HepG2 (cell line): ENCODE results near the gene SMIM41. TPM values are rescaled to one million over a fixed set of nuclear protein-coding genes. Genes with fewer than 3 reads are reported as not detected.

Experiments
- CHD2 ChIP-seq: IDR thresholded peaks from 2 replicates; pipeline ENCODE4 v1.6.1; 2011; ENCODE audit warnings: low read depth, low read length, improper control_type of control experiment
- HOXA5 ChIP-seq: sonication (generic); formaldehyde crosslinking; IDR thresholded peaks from 2 replicates; pipeline ENCODE4 v1.4.0; 2020; ENCODE audit warnings: missing genetic modification reagents
- NCOR1 ChIP-seq: fragments of 200-600 bp; sonication (generic); IDR thresholded peaks from 2 replicates; pipeline ENCODE4 v1.7.0; 2017; ENCODE audit warnings: antibody characterized with exemption, low read length, borderline replicate concordance
- POGZ ChIP-seq: sonication (generic); formaldehyde crosslinking; IDR thresholded peaks from 2 replicates; pipeline ENCODE4 v1.4.0; 2020; ENCODE audit warnings: mild to moderate bottlenecking, missing genetic modification reagents
- RFX5 ChIP-seq: IDR thresholded peaks from 2 replicates; pipeline ENCODE4 v1.6.1; 2011; ENCODE audit warnings: low read depth, low read length, improper control_type of control experiment
- SAFB2 ChIP-seq: sonication (generic); formaldehyde crosslinking; IDR thresholded peaks from 2 replicates; pipeline ENCODE4 v1.5.1; 2020; ENCODE audit warnings: missing genetic modification reagents, low read depth, mild to moderate bottlenecking, borderline replicate concordance
- XBP1 ChIP-seq: sonication (generic); formaldehyde crosslinking; IDR thresholded peaks from 2 replicates; pipeline ENCODE4 v1.5.0; 2020; ENCODE audit warnings: missing genetic modification reagents
- ZNF775 ChIP-seq: sonication (generic); formaldehyde crosslinking; IDR thresholded peaks from 2 replicates; pipeline ENCODE4 v1.4.0; 2020; ENCODE audit warnings: missing genetic modification reagents, mild to moderate bottlenecking, moderate library complexity, borderline replicate concordance
- ZSCAN31 ChIP-seq: sonication (generic); formaldehyde crosslinking; IDR thresholded peaks from 2 replicates; pipeline ENCODE4 v1.5.0; 2020; ENCODE audit warnings: low read depth, mild to moderate bottlenecking, missing genetic modification reagents
- polyA plus RNA-seq, 8 experiments: library from polyadenylated mRNA; depleted of rRNA in 3 of 8; stranded (reverse) in 7 of 8; unstranded in 1 of 8; fragments of >200 nt; fragmentation: Illumina TruSeq in 4 of 8; extraction: Trizol in 4 of 8; gene quantifications; 2 replicates each; pipeline versions ENCODE4 v1.2.1 to v1.2.3, GENCODE V29; 2011 to 2016; ENCODE audit warnings: low read depth in 4 of 8, missing spikeins in 1 of 8, mixed read lengths in 1 of 8; ENCODE audit not compliant: insufficient read depth in 1 of 8
- total RNA-seq, 5 experiments: library from RNA; depleted of rRNA; stranded (reverse); fragments of >200 nt; fragmentation: Illumina TruSeq; extraction: Trizol; gene quantifications; 2 replicates each; pipeline ENCODE4 v1.2.3, GENCODE V29; 2016; ENCODE audit warnings: low read depth in 1 of 5
- TF ChIP-seq, protein P1 (sequence below): sonication (generic); formaldehyde crosslinking; IDR thresholded peaks from 2 replicates; pipeline ENCODE4 v1.4.0; 2020; ENCODE audit warnings: missing genetic modification reagents, borderline replicate concordance
- TF ChIP-seq, protein P2 (sequence below): sonication (generic); formaldehyde crosslinking; IDR thresholded peaks from 2 replicates; pipeline ENCODE4 v1.5.0; 2020; ENCODE audit warnings: mild to moderate bottlenecking, low read depth, missing genetic modification reagents, borderline replicate concordance
- TF ChIP-seq, protein P3 (sequence below): sonication (generic); formaldehyde crosslinking; IDR thresholded peaks from 2 replicates; pipeline ENCODE4 v1.4.0; 2020; ENCODE audit warnings: missing genetic modification reagents
- TF ChIP-seq, protein P4 (sequence below): IDR thresholded peaks from 2 replicates; pipeline ENCODE4 v1.6.1; 2016; ENCODE audit warnings: missing genetic modification reagents, missing compliant biosample characterization
- TF ChIP-seq, protein P5 (sequence below): sonication (generic); formaldehyde crosslinking; IDR thresholded peaks from 2 replicates; pipeline ENCODE4 v1.4.0; 2020; ENCODE audit warnings: mild to moderate bottlenecking, missing genetic modification reagents

Gene SMIM41
- total and polyA plus RNA-seq, 2 of the 13 experiments (the other 11 are each of a cell fraction or from before 2014, with no cell fraction given): not detected

DNA sequence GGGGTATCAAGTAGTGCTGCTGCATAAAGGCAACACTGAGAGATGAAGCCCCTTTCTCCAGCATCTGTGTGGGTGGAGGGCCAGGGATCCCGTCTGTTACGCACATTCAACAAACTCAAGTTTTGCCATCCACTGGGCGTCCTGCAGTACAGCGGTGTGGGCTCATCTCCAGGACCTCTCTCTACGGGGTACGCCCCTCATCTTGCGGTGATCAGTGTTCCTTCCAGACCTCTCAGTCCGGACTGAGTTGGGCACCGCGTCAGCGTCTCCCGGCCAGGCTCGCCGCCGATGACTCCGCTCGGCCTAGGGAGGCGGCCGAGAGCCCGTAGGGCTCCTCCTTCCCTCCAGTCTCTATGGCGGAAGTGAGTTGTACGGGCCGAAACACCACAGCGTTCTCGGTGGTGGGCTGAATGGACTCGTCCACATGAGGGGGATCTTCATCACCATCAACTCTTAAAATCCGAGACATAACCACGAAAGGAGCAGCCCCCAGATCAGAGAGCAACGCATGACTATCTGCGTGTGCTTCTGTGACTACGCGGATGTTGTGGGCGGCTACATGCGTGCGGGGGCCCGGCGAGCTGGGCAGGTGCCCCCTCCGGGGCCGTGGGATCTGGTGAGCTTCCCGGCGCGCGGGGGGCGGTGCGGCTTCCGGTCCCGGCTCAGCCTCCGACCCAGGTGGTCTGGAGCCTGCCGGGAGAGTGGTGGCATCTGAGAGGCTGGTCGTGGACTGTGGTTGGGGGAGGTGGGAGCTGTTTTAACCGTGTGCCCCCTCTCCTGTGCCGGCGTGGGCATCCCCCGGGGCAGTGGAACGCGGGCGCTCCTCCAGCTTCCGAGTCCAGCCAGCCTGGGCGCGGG, 9.9 kb upstream of the SMIM41 start, which contains the start of gene ATG101 (continued):
- TF ChIP-seq, protein P1, sequence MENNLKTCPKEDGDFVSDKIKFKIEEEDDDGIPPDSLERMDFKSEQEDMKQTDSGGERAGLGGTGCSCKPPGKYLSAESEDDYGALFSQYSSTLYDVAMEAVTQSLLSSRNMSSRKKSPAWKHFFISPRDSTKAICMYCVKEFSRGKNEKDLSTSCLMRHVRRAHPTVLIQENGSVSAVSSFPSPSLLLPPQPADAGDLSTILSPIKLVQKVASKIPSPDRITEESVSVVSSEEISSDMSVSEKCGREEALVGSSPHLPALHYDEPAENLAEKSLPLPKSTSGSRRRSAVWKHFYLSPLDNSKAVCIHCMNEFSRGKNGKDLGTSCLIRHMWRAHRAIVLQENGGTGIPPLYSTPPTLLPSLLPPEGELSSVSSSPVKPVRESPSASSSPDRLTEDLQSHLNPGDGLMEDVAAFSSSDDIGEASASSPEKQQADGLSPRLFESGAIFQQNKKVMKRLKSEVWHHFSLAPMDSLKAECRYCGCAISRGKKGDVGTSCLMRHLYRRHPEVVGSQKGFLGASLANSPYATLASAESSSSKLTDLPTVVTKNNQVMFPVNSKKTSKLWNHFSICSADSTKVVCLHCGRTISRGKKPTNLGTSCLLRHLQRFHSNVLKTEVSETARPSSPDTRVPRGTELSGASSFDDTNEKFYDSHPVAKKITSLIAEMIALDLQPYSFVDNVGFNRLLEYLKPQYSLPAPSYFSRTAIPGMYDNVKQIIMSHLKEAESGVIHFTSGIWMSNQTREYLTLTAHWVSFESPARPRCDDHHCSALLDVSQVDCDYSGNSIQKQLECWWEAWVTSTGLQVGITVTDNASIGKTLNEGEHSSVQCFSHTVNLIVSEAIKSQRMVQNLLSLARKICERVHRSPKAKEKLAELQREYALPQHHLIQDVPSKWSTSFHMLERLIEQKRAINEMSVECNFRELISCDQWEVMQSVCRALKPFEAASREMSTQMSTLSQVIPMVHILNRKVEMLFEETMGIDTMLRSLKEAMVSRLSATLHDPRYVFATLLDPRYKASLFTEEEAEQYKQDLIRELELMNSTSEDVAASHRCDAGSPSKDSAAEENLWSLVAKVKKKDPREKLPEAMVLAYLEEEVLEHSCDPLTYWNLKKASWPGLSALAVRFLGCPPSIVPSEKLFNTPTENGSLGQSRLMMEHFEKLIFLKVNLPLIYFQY (CRISPR knock-in tag): peak; percentile 65
- TF ChIP-seq, protein P2, sequence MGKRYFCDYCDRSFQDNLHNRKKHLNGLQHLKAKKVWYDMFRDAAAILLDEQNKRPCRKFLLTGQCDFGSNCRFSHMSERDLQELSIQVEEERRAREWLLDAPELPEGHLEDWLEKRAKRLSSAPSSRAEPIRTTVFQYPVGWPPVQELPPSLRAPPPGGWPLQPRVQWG: no peak
- peak; percentile 59; the same call in 1 of the 2 replicates for TF ChIP-seq SAFB2 (CRISPR knock-in tag)
- no peak for TF ChIP-seq XBP1 (CRISPR knock-in tag)
- TF ChIP-seq HOXA5: peak; percentile 84
- TF ChIP-seq ZSCAN31 (CRISPR knock-in tag): peak; percentile 58; the same call in 1 of the 2 replicates
- TF ChIP-seq ZNF775 (CRISPR knock-in tag): no peak
- TF ChIP-seq, protein P3, sequence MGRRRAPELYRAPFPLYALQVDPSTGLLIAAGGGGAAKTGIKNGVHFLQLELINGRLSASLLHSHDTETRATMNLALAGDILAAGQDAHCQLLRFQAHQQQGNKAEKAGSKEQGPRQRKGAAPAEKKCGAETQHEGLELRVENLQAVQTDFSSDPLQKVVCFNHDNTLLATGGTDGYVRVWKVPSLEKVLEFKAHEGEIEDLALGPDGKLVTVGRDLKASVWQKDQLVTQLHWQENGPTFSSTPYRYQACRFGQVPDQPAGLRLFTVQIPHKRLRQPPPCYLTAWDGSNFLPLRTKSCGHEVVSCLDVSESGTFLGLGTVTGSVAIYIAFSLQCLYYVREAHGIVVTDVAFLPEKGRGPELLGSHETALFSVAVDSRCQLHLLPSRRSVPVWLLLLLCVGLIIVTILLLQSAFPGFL (CRISPR knock-in tag): no peak
- TF ChIP-seq CHD2: no peak
- TF ChIP-seq POGZ: peak; percentile 96
- TF ChIP-seq, protein P4, sequence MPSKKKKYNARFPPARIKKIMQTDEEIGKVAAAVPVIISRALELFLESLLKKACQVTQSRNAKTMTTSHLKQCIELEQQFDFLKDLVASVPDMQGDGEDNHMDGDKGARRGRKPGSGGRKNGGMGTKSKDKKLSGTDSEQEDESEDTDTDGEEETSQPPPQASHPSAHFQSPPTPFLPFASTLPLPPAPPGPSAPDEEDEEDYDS (CRISPR knock-in tag): peak; percentile 66
- TF ChIP-seq, protein P5, sequence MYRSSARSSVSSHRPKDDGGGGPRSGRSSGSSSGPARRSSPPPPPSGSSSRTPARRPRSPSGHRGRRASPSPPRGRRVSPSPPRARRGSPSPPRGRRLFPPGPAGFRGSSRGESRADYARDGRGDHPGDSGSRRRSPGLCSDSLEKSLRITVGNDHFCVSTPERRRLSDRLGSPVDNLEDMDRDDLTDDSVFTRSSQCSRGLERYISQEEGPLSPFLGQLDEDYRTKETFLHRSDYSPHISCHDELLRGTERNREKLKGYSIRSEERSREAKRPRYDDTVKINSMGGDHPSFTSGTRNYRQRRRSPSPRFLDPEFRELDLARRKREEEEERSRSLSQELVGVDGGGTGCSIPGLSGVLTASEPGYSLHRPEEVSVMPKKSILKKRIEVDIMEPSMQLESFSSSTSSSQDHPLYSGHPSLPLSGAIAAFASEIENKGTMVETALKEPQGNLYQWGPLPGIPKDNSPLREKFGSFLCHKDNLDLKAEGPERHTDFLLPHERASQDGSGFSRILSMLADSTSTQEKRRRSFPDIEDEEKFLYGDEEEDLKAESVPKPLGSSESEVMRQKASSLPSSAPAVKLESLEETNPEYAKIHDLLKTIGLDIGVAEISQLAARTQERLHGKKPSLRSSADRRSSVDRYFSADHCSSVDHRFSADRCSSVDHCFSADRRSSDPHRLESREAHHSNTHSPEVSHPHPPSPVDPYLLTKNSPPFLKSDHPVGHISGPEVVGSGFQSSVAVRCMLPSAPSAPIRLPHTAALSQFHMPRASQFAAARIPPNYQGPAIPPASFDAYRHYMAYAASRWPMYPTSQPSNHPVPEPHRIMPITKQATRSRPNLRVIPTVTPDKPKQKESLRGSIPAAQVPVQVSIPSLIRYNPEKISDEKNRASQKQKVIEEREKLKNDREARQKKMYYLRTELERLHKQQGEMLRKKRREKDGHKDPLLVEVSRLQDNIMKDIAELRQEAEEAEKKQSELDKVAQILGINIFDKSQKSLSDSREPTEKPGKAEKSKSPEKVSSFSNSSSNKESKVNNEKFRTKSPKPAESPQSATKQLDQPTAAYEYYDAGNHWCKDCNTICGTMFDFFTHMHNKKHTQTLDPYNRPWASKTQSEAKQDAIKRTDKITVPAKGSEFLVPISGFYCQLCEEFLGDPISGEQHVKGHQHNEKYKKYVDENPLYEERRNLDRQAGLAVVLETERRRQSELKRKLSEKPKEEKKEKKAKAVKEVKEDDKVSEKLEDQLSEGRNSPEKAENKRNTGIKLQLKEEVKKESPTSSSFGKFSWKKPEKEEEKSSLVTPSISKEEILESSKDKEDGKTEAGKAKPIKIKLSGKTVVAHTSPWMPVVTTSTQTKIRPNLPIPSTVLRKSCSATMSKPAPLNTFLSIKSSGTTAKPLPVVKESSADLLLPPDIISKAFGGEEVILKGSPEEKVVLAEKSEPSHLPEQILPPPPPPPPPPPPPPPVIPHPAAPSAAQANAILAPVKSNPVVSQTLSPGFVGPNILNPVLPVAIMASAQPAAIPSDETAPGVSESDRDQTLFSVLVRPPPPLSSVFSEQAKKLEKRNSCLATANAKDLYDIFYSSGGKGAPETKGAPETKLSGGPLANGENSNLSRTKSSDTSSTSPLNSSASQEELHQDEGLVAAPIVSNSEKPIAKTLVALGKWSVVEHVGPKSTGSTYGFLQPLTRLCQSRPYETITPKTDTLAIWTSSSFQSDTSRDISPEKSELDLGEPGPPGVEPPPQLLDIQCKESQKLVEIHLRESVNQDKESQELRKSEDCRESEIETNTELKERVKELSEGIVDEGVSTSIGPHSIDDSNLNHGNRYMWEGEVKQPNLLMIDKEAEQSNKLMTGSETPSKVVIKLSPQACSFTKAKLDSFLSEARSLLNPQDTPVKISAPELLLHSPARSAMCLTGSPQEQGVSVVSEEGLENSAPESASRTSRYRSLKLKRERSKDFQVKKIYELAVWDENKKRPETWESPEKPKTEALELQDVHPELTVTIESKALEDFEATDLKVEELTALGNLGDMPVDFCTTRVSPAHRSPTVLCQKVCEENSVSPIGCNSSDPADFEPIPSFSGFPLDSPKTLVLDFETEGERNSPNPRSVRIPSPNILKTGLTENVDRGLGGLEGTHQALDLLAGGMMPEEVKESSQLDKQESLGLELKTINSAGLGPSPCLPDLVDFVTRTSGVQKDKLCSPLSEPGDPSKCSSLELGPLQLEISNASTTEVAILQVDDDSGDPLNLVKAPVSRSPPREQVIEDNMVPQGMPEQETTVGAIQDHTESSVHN (CRISPR knock-in tag): no peak
- no peak for TF ChIP-seq RFX5
- TF ChIP-seq NCOR1: 0 out of 2 replicates have a peak, but pooled peaks have one; percentile 30
